Kidney (tissue), 14 donors: ENCODE results near the gene PC. TPM values are rescaled to one million over a fixed set of nuclear protein-coding genes. Genes with fewer than 3 reads are reported as not detected.

Experiments
- DNase-seq, 5 donors: peaks; one replicate each; pipeline ENCODE4 v3.0.0-alpha.2; 2013 to 2020
- FAIRE-seq: peaks from 2 replicates; lab custom pipeline; 2012; peaks lifted over from hg19 to GRCh38; lab: Jason Lieb, UNC
- H3K27ac ChIP-seq, 2 donors: one replicate each; pipeline ENCODE4 v1.7.0; 2013; ENCODE audit warnings: low read depth in 2 of 2, low read length in 2 of 2, inconsistent platforms in 1 of 2
- H3K27me3 ChIP-seq: one replicate; pipeline ENCODE4 v1.7.1; 2013; ENCODE audit warnings: low read length, inconsistent platforms; ENCODE audit not compliant: control insufficient read depth, insufficient read depth
- H3K36me3 ChIP-seq, 3 donors: one replicate each; pipeline versions ENCODE4 v1.7.0 to v1.7.1; 2013; ENCODE audit warnings: low read length in 3 of 3, control low read depth in 1 of 3, inconsistent platforms in 1 of 3; ENCODE audit not compliant: insufficient read depth in 3 of 3, control insufficient read depth in 2 of 3
- H3K4me1 ChIP-seq, 3 donors: one replicate each; pipeline versions ENCODE4 v1.7.0 to v1.7.1; 2013; ENCODE audit warnings: low read length in 3 of 3, inconsistent platforms in 1 of 3, low read depth in 1 of 3; ENCODE audit not compliant: control insufficient read depth in 2 of 3, insufficient read depth in 2 of 3
- H3K4me3 ChIP-seq, 3 donors: one replicate each; pipeline versions ENCODE4 v1.7.0 to v1.8.1; 2013; ENCODE audit warnings: low read length in 3 of 3, control low read depth in 1 of 3, inconsistent platforms in 1 of 3
- H3K9ac ChIP-seq, 3 donors: one replicate each; pipeline versions ENCODE4 v1.7.0 to v1.7.1; 2013; ENCODE audit warnings: low read length in 3 of 3, control low read depth in 1 of 3, inconsistent platforms in 1 of 3
- H3K9me3 ChIP-seq, 3 donors: one replicate each; pipeline versions ENCODE4 v1.7.0 to v1.7.1; 2013; ENCODE audit warnings: low read length in 3 of 3, control low read depth in 1 of 3, inconsistent platforms in 1 of 3; ENCODE audit not compliant: control insufficient read depth in 2 of 3, insufficient read depth in 1 of 3
- CTCF ChIP-seq: IDR thresholded peaks from 3 replicates; pipeline ENCODE4 v1.5.1; 2012; ENCODE audit warnings: mild to moderate bottlenecking, moderate library complexity, borderline replicate concordance; ENCODE audit not compliant: insufficient read depth; ENCODE audit errors: extremely low read depth
- intact Hi-C: fragments of 100-400 bp; cut with DNase I; formaldehyde crosslinking; loops from one replicate; pipeline ENCODE4 v1.11.1; 2022
- polyA plus RNA-seq: library from polyadenylated mRNA; stranded (reverse); fragments of 350-450 nt; fragmentation: Illumina TruSeq; extraction: RNeasy Lipid Tissue Mini Kit (QIAGEN cat#74804); gene quantifications from one replicate; pipeline ENCODE4 v1.2.3, GENCODE V29; 2014; ENCODE audit warnings: low read depth, low replicate concordance; ENCODE audit not compliant: insufficient read depth
- total RNA-seq: library from RNA; stranded (reverse); fragmentation: NEBNext Ultra II Directional; extraction: Animal tissue kit (Norgen Biotek cat#: 25700); gene quantifications from one replicate; pipeline ENCODE4 v1.2.1, GENCODE V29; 2021
- donor health status: control.
- donor health status: control.
- donor health status: control.
- donor health status: control.
- donor health status: control.
- donor health status: DM: yes; HTN: yes; CAD: no.
- donor health status: Normal renal cell carcinoma (clear cell type).

Gene PC
- total and polyA plus RNA-seq, 2 donors from 2014 or later, result 20.8 to 95.2 TPM

- intact Hi-C loops, result no loop called here
- Histone ChIP-seq H3K9ac (no peak overlapping the region), H3K9me3 (no peaks in the 10 kb centered on the region), H3K27me3 (no peaks in the 10 kb centered on the region), H3K36me3 (no peaks in the 10 kb centered on the region), H3K4me3 (no peak overlapping the region), H3K27ac (no peak overlapping the region), H3K4me1 (no peaks in the 10 kb centered on the region)
- TF ChIP-seq CTCF, result no peak
- peak in 1 of 5 donors; percentile 74 for DNase-seq
- no peak for FAIRE-seq
Measured at GRCh38 chr11:66861774-66862558, 96.2 kb downstream of the PC start.

DNA sequence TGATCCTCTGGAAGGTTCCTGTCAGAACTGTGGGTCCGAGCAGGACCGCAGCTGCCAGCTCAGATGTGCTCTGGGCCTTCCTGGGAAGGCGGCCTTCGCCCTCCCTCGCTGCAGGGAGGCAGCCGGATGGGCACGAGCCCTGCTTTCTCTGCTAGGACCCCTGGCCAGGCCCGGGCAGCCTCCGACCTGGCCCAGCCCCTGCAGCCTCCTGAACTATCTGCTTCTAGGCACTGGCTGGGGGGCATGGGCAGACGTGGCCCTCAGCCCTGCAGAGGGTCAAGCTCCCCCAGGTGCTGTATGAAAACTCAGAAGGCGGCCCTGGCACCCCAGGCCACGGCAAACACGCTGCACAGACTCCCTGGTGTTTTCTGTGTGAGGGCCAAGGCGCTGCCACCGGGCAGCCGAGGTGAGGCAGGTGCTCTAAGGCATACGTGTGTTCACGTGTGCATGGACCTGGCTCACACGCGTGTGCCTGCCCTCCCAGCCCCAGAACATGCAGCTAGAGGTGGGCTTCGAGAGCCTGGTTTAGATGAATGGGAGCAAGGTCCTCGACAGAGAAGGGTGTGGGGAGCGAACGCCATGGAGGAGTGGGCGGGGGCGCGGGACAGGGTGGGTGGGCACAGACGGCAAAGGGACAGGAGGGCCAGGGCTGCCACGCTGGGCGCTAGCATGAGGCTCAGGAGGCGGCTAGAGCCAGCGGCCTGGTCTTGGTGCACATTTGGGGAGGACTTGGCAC is 97.0 kb downstream of the PC start:
- Histone ChIP-seq H3K9ac (no peak overlapping the region), H3K9me3 (no peaks in the 10 kb centered on the region), H3K4me1 (no peaks in the 10 kb centered on the region), H3K4me3 (no peak overlapping the region), H3K27ac (no peak overlapping the region), H3K36me3 (no peaks in the 10 kb centered on the region), H3K27me3 (no peaks in the 10 kb centered on the region)
- DNase-seq (peak in 1 of 5 donors; percentile 70), FAIRE-seq (no peak)
- TF ChIP-seq CTCF, result no peak
- intact Hi-C loops, result no loop called here

DNA sequence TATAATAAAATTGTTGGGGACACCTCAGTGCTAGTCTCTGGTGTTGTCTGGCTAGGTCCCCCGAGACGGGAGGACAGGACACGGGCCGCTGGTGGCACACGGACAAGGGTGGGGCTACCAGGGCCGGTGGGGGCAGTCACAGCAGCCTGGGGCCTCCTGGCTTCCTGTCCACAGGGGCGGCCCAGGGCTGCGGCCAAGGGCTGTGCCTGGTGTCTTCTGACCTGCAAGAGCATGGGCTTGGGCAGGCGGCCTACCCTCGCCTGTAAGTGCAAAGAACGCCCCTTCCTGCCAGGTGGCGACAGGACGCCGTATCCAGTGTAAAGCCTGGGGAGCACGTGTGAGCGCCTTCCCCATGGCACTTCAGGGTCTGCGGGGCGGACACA is 97.7 kb downstream of the PC start:
- H3K36me3 ChIP-seq, result no peaks in the 10 kb centered on the region
- intact Hi-C loops, result no loop called here
- DNase-seq (peak in 1 of 5 donors; percentile 66), FAIRE-seq (no peak)
- H3K9ac ChIP-seq, result no peak overlapping the region
- no peaks in the 10 kb centered on the region for H3K9me3 ChIP-seq
- H3K27me3 ChIP-seq, result no peaks in the 10 kb centered on the region
- no peak overlapping the region for H3K4me3 ChIP-seq
- no peak overlapping the region for H3K27ac ChIP-seq
- no peak for TF ChIP-seq CTCF
- peaks cover 0 to 5% (median 0%) of the 10 kb centered on the region in 3 donors for H3K4me1 ChIP-seq
